Activated B cell treated with CpG ODN at 0.5 μM for 24 hours (primary cell): ENCODE measurements around the gene CBLB. TPM values are rescaled to one million over a fixed set of nuclear protein-coding genes. Genes with fewer than 3 reads are reported as not detected.

Experiments
- ATAC-seq: fragments of 200-7000 bp; cut with Tn5 transposase; one replicate; pipeline ENCODE4 v1.10.0; 2021; ENCODE audit warnings: low read depth, mild to moderate bottlenecking, moderate library complexity
- CTCF ChIA-PET: fragments of 350-600 bp; sonication (Branson Sonifier 250); formaldehyde crosslinking; loops from one replicate; lab custom pipeline; 2021; ENCODE audit warnings: antibody characterized with exemption; lab: Charles Lee
- POLR2A ChIA-PET: fragments of 350-600 bp; sonication (Branson Sonifier 250); formaldehyde crosslinking; loops from one replicate; lab custom pipeline; 2021; ENCODE audit warnings: antibody characterized with exemption; lab: Charles Lee
- DNase-seq: peaks from one replicate; pipeline ENCODE4 v3.0.0; 2022
- H3K27ac Mint-ChIP-seq: one replicate; pipeline ENCODE4 v1.8.0; 2020; ENCODE audit warnings: mixed read lengths
- H3K27me3 Mint-ChIP-seq: one replicate; pipeline ENCODE4 v1.8.0; 2021; ENCODE audit warnings: mixed read lengths
- H3K36me3 Mint-ChIP-seq: one replicate; pipeline ENCODE4 v1.8.0; 2021; ENCODE audit warnings: low read depth, mixed read lengths
- H3K4me1 Mint-ChIP-seq: one replicate; pipeline ENCODE4 v1.8.0; 2021; ENCODE audit warnings: mixed read lengths
- H3K4me3 Mint-ChIP-seq: one replicate; pipeline ENCODE4 v1.8.0; 2020; ENCODE audit warnings: mild to moderate bottlenecking, mixed read lengths
- H3K9me3 Mint-ChIP-seq: one replicate; pipeline ENCODE4 v1.8.0; 2020; ENCODE audit warnings: mixed read lengths
- intact Hi-C: fragments of 100-400 bp; cut with micrococcal nuclease; formaldehyde crosslinking; loops from one replicate; pipeline ENCODE4 v1.15.1; 2024
- total RNA-seq: library from RNA; stranded (reverse); gene quantifications from 2 replicates; pipeline ENCODE4 v1.2.3, GENCODE V29; 2022
- TF ChIP-seq, protein P1 (sequence below): fragments of 200-600 bp; IDR thresholded peaks from one replicate; pipeline ENCODE4 v1.8.0; 2022; ENCODE audit warnings: antibody characterized with exemption, mild to moderate bottlenecking

CBLB gene
- total RNA-seq, 1 donor from 2014 or later = 78.1 TPM

GRCh38 chr3:105842449-105842848 lies 26.4 kb downstream of the CBLB start:
- ChIA-PET POLR2A (interaction anchor here (0.6 kb wide), 1 partner anchor 44 kb away, joined by 3 read pairs; no protein-coding TSS in a partner anchor), CTCF (no interaction called here)
- TF ChIP-seq, protein P1, sequence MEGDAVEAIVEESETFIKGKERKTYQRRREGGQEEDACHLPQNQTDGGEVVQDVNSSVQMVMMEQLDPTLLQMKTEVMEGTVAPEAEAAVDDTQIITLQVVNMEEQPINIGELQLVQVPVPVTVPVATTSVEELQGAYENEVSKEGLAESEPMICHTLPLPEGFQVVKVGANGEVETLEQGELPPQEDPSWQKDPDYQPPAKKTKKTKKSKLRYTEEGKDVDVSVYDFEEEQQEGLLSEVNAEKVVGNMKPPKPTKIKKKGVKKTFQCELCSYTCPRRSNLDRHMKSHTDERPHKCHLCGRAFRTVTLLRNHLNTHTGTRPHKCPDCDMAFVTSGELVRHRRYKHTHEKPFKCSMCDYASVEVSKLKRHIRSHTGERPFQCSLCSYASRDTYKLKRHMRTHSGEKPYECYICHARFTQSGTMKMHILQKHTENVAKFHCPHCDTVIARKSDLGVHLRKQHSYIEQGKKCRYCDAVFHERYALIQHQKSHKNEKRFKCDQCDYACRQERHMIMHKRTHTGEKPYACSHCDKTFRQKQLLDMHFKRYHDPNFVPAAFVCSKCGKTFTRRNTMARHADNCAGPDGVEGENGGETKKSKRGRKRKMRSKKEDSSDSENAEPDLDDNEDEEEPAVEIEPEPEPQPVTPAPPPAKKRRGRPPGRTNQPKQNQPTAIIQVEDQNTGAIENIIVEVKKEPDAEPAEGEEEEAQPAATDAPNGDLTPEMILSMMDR = no peak
- intact Hi-C loops = no loop called here
- H3K36me3 Mint-ChIP-seq = peaks cover 31% of the 10 kb centered on the region
- H3K27ac Mint-ChIP-seq = no peak overlapping the region
- ATAC-seq = no peak
- H3K9me3 Mint-ChIP-seq = no peaks in the 10 kb centered on the region
- peaks cover 25% of the 10 kb centered on the region for H3K4me1 Mint-ChIP-seq
- no peaks in the 10 kb centered on the region for H3K27me3 Mint-ChIP-seq
- no peak overlapping the region for H3K4me3 Mint-ChIP-seq
- no peak for DNase-seq

GRCh38 chr3:105837947-105838346 lies 30.9 kb downstream of the CBLB start:
- ATAC-seq = no peak
- DNase-seq = no peak
- no peaks in the 10 kb centered on the region for H3K9me3 Mint-ChIP-seq
- POLR2A ChIA-PET = interaction anchor here (0.6 to 2.6 kb wide), 11 partner anchors 15 to 65 kb away, joined by 3 to 26 read pairs (median 4); partner anchors contain the start of gene CBLB
- H3K27me3 Mint-ChIP-seq = no peaks in the 10 kb centered on the region
- intact Hi-C loops = loop anchor here (1.0 to 2.0 kb wide), 7 partner anchors 15 to 152 kb away; no protein-coding TSS in a partner anchor
- peaks cover 29% of the 10 kb centered on the region for H3K36me3 Mint-ChIP-seq
- CTCF ChIA-PET = interaction anchor here (0.6 to 1.7 kb wide), 3 partner anchors 16 to 143 kb away, joined by 3 to 5 read pairs (median 5); no protein-coding TSS in a partner anchor
- TF ChIP-seq, protein P1 = no peak
- H3K27ac Mint-ChIP-seq = no peak overlapping the region
- peaks cover 50% of the 10 kb centered on the region for H3K4me1 Mint-ChIP-seq
- H3K4me3 Mint-ChIP-seq = no peak overlapping the region

GRCh38 chr3:105837143-105837740 lies 31.6 kb downstream of the CBLB start:
- peak; percentile 86 for ATAC-seq
- intact Hi-C loops = loop anchor here (1.0 to 2.0 kb wide), 7 partner anchors 14 to 151 kb away; no protein-coding TSS in a partner anchor
- POLR2A ChIA-PET = interaction anchor here (0.6 to 2.6 kb wide), 15 partner anchors 8 to 177 kb away, joined by 3 to 26 read pairs (median 5); partner anchors contain the start of gene CBLB
- Mint-ChIP-seq H3K27ac (peak overlapping the region; percentile 82), H3K4me3 (peak overlapping the region; percentile 72), H3K27me3 (no peaks in the 10 kb centered on the region), H3K9me3 (no peaks in the 10 kb centered on the region), H3K36me3 (peaks cover 26% of the 10 kb centered on the region), H3K4me1 (peaks cover 57% of the 10 kb centered on the region)
- no peak for DNase-seq
- CTCF ChIA-PET = interaction anchor here (0.6 to 1.7 kb wide), 4 partner anchors 15 to 143 kb away, joined by 3 to 5 read pairs (median 4); no protein-coding TSS in a partner anchor
- TF ChIP-seq, protein P1 = no peak

DNA sequence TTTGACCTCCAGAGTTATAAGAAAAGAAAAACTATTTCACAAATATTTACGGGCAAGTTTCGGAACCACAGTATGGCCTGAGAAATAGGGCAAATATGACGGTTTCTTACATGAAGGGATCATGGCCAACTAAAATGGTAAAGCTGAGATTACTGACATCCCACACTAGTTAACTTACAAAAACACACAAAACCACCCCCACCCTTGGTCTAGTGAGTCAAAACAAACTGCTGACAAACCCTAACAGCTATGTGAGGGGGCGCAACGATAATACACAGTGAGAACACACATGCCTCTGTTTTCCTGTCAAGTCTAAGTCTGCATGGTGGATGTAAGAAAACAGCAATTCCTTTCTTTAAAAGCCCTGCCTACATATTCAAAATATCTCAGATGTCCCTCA lies 32.3 kb downstream of the CBLB start:
- Mint-ChIP-seq H3K27ac (peak overlapping the region; percentile 82), H3K36me3 (peaks cover 21% of the 10 kb centered on the region), H3K4me3 (peak overlapping the region; percentile 72), H3K4me1 (peaks cover 63% of the 10 kb centered on the region), H3K27me3 (no peaks in the 10 kb centered on the region), H3K9me3 (no peaks in the 10 kb centered on the region)
- TF ChIP-seq, protein P1 = no peak
- no peak for ATAC-seq
- intact Hi-C loops = loop anchor here (2.0 kb wide), 1 partner anchor 26 kb away; no protein-coding TSS in a partner anchor
- POLR2A ChIA-PET = interaction anchor here (0.6 to 2.6 kb wide), 11 partner anchors 13 to 178 kb away, joined by 3 to 26 read pairs (median 5); partner anchors contain the start of gene CBLB
- CTCF ChIA-PET = interaction anchor here (0.8 to 1.7 kb wide), 3 partner anchors 35 to 61 kb away, joined by 3 to 5 read pairs (median 4); no protein-coding TSS in a partner anchor
- no peak for DNase-seq

DNA sequence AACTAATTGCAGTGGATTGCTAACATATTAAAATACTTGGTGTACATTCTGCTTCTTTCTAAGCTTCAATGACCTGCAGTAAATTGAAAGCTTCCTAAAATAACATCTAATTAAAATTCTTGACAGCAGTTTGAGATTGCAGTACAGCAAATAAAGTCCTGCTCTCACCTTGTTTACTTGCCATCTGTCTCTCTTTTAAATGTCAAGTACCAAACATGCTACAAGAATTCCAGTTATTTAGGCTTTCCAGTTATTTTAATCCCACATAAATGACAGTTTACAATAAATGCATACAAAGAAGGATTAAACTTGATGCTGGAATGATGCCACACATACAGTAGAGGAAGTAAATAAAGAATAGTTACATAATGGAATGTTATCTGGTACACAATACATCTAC lies 33.2 kb downstream of the CBLB start:
- TF ChIP-seq, protein P1 = no peak
- CTCF ChIA-PET = interaction anchor here (0.8 kb wide), 1 partner anchor 34 kb away, joined by 3 read pairs; no protein-coding TSS in a partner anchor
- intact Hi-C loops = loop anchor here (2.0 kb wide), 1 partner anchor 27 kb away; no protein-coding TSS in a partner anchor
- POLR2A ChIA-PET = interaction anchor here (1.3 to 2.5 kb wide), 3 partner anchors 17 to 33 kb away, joined by 3 to 26 read pairs (median 4); partner anchors contain the start of gene CBLB
- H3K27ac Mint-ChIP-seq = no peak overlapping the region
- H3K27me3 Mint-ChIP-seq = no peaks in the 10 kb centered on the region
- H3K36me3 Mint-ChIP-seq = peaks cover 20% of the 10 kb centered on the region
- no peaks in the 10 kb centered on the region for H3K9me3 Mint-ChIP-seq
- ATAC-seq (no peak), DNase-seq (no peak)
- peaks cover 72% of the 10 kb centered on the region for H3K4me1 Mint-ChIP-seq
- peak overlapping the region; percentile 26 for H3K4me3 Mint-ChIP-seq
